GM12872 (cell line): ENCODE results near the gene TPSG1.

Source experiments
- CTCF ChIP-seq: IDR thresholded peaks from 3 replicates; pipeline ENCODE4 v1.5.1; 2011; ENCODE audit warnings: low read depth, mild to moderate bottlenecking, low read length, moderate library complexity; ENCODE audit not compliant: insufficient read depth

The TPSG1 gene

GRCh38 chr16:1174477-1175357 is 50.4 kb downstream of the TPSG1 start:
- TF ChIP-seq CTCF = no peak

- no peak for TF ChIP-seq CTCF
Measured at GRCh38 chr16:1173788-1174451, 51.1 kb downstream of the TPSG1 start.

DNA sequence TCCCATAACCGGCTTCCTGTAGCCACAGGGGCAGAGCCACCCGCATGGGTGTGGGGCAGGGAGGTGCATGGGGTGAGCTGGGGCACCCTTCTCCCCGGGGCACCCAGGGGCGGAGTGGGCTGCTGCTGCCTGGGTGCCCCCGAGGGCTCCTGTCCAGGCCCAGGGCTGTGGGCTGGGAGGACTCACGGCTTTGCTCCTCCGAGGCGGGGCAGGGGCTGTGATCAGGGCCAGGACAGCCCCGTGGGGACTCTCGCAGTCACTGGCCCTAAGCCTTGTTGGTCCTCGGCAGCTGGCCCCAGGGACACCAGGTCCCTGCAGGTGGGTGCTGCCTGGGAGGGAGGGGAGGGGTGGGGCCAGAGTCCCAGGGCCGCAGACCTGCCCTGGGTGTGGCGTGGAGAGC is 52.4 kb downstream of the TPSG1 start:
- TF ChIP-seq CTCF = no peak

GRCh38 chr16:1171854-1172428 is 53.1 kb downstream of the TPSG1 start:
- no peak for TF ChIP-seq CTCF
